Measurements from ENCODE around the gene SCFD1.
"Not testable (repeated sequence)": the region's sequence is repeated elsewhere in the genome, so short reads cannot be mapped to it uniquely, and the experiment has no call there.

Gene SCFD1

DNA sequence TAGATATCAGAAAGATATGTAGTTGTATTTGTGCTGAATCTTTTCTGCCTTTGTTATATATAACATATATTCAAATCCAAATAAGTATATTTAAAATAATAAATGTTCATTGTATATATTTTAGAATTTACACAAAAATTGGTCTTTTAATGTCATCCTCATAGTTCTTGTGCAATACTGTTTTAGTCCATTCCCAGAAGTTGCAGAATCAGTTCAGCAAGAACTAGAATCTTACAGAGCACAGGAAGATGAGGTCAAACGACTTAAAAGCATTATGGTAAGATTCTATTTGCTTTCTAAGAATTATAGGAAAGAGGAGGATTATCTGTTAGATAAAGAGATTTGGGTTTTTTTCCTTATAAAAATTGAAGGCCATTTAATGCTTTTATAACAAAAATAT is 51.0 kb downstream of the SCFD1 start:
- Histone ChIP-seq H3K9me3 (no peaks in the 10 kb centered on the region), H3K27me3 (no peaks in the 10 kb centered on the region), H3K4me3 (ENCODE audit: low read depth, low read length) (no peak overlapping the region), H3K4me1 (no peaks in the 10 kb centered on the region), H3K36me3 (peaks cover 12% of the 10 kb centered on the region)
- no peak for TF ChIP-seq CTCF (IDR thresholded peaks at IDR 0.05; ENCODE audit: low read depth, low read length)
- no peak for DNase-seq

GRCh38 chr14:30678926-30679431 is 56.9 kb downstream of the SCFD1 start:
- Histone ChIP-seq H3K4me1 (no peaks in the 10 kb centered on the region), H3K36me3 (peaks cover 4% of the 10 kb centered on the region), H3K9me3 (no peaks in the 10 kb centered on the region), H3K27me3 (no peaks in the 10 kb centered on the region), H3K4me3 (ENCODE audit: low read depth, low read length) (no peak overlapping the region)
- no peak for DNase-seq
- TF ChIP-seq CTCF (IDR thresholded peaks at IDR 0.05; ENCODE audit: low read depth, low read length), result no peak

GRCh38 chr14:30680036-30680435 is 57.9 kb downstream of the SCFD1 start:
- Histone ChIP-seq H3K36me3 (peaks cover 4% of the 10 kb centered on the region), H3K4me1 (no peaks in the 10 kb centered on the region), H3K27me3 (no peaks in the 10 kb centered on the region), H3K9me3 (no peaks in the 10 kb centered on the region), H3K4me3 (ENCODE audit: low read depth, low read length) (no peak overlapping the region)
- no peak for DNase-seq
- TF ChIP-seq CTCF (IDR thresholded peaks at IDR 0.05; ENCODE audit: low read depth, low read length), result no peak

DNA sequence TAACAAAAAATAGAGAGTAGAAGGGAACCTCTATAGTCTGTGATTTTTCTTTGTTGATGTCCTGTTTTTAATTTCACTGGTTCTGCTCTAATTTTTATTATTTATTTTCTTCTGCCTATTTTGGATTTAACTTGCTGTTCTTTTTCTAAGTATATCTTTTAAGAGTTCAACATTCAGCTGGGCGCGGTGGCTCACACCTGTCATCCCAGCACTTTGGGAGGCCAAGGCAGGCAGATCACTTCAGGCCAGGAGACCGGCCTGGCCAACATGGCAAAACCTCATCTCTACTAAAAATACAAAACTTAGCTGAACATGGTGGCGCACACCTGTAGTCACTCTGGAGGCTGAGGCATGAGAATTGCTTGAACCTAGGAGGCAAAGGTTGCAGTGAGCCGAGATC is 58.7 kb downstream of the SCFD1 start:
- not testable (repeated sequence) for H3K4me3 ChIP-seq (ENCODE audit: low read depth, low read length); DNase-seq; H3K27me3 ChIP-seq; H3K4me1 ChIP-seq; H3K36me3 ChIP-seq; H3K9me3 ChIP-seq

- Histone ChIP-seq H3K4me1 (no peaks in the 10 kb centered on the region), H3K36me3 (no peaks in the 10 kb centered on the region; the same call in 1 of the 2 replicates), H3K27me3 (no peaks in the 10 kb centered on the region), H3K9me3 (no peaks in the 10 kb centered on the region), H3K4me3 (ENCODE audit: low read depth, low read length) (no peak overlapping the region)
- no peak for DNase-seq
- peak; percentile 59 for TF ChIP-seq CTCF (IDR thresholded peaks at IDR 0.05; ENCODE audit: low read depth, low read length)
These were observed 59.7 kb downstream of the SCFD1 start for GRCh38 chr14:30681752-30682355.

- not testable (repeated sequence) for DNase-seq; H3K4me1 ChIP-seq; H3K27me3 ChIP-seq; H3K36me3 ChIP-seq; H3K9me3 ChIP-seq; H3K4me3 ChIP-seq (ENCODE audit: low read depth, low read length)
These were observed 68.6 kb downstream of the SCFD1 start for GRCh38 chr14:30690487-30691355.

All from BE2C (cell line).